Measurements from ENCODE around the gene TANK. TPM values are rescaled to one million over a fixed set of nuclear protein-coding genes. Genes with fewer than 3 reads are reported as not detected.

Gene TANK
- total and polyA plus RNA-seq, 2 of the 8 experiments (the other 6 are each of a cell fraction or from before 2014, with no cell fraction given): 7.0 to 26.1 TPM

DNA sequence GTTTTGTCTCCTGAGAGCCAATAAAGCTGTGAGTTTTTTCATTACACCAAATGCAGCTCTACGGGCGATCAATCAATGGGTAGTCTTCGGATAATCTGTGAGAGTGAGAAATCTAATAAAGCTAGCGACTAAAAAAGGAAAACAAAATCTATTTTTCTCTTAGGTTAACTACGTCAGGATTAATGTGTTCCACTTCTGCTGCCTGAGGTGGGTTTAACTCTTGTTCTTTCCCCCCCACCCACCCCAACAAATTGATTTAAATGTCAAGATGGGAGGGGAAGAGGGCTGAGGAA, 85.0 kb downstream of the TANK start (continued):
- TF ChIP-seq GTF2F1 (IDR thresholded peaks at IDR 0.05; ENCODE audit: borderline replicate concordance, low read depth, low read length): no peak
- no peak for TF ChIP-seq YY1 (IDR thresholded peaks at IDR 0.05; ENCODE audit: low read depth, low read length)
- no peak for TF ChIP-seq KDM4A (IDR thresholded peaks at IDR 0.05; ENCODE audit: low read depth, low read length, severe bottlenecking)
- TF ChIP-seq SP4 (IDR thresholded peaks at IDR 0.05; ENCODE audit: low read length): no peak
- no peak for TF ChIP-seq CEBPB (IDR thresholded peaks at IDR 0.05; ENCODE audit: low read depth, low read length)

Measured in H1 (cell line).